HEK293 (cell line): ENCODE results near the gene SLC4A1AP.

Experiments
- CTCF ChIA-PET: fragments of 350-600 bp; formaldehyde crosslinking; extraction: SDS; loops from one replicate; lab custom pipeline; 2021; ENCODE audit warnings: antibody characterized with exemption; lab: Yijun Ruan, JAX
- POLR2A ChIA-PET: fragments of 300-600 bp; formaldehyde crosslinking; extraction: SDS; loops from one replicate; lab custom pipeline; 2020; ENCODE audit warnings: antibody characterized with exemption, inconsistent platforms; lab: Yijun Ruan, JAX
- H3K27ac ChIP-seq: fragments of 200-500 bp; sonication (Bioruptor generic); 2 replicates; pipeline ENCODE4 v1.5.1; 2014; ENCODE audit warnings: low read depth, low read length, control low read depth, inconsistent platforms; ENCODE audit errors: extremely low read depth
- H3K36me3 ChIP-seq, 2 experiments: fragments of 200-500 bp in 1 of 2; sonication (Bioruptor generic) in 1 of 2; 1 replicate in 1 of 2; 2 replicates in 1 of 2; pipeline ENCODE4 v1.5.1; 2014 to 2017; ENCODE audit warnings: inconsistent platforms in 2 of 2, low read length in 2 of 2; ENCODE audit not compliant: control insufficient read depth in 2 of 2, insufficient read depth in 1 of 2
- H3K4me1 ChIP-seq: fragments of 200-500 bp; sonication (Bioruptor generic); 2 replicates; pipeline ENCODE4 v1.5.1; 2014; ENCODE audit warnings: mild to moderate bottlenecking, low read length, inconsistent platforms; ENCODE audit not compliant: control insufficient read depth, insufficient read depth
- H3K4me3 ChIP-seq: 2 replicates; pipeline ENCODE4 v1.5.1; 2011; ENCODE audit warnings: low read depth, mild to moderate bottlenecking, control low read depth, low read length, moderate library complexity
- H3K9me3 ChIP-seq: fragments of 200-500 bp; sonication (Bioruptor generic); 2 replicates; pipeline ENCODE4 v1.5.1; 2014; ENCODE audit warnings: low read depth, low read length, inconsistent platforms; ENCODE audit not compliant: control insufficient read depth, insufficient read depth
- HOXA7 ChIP-seq: sonication (generic); formaldehyde crosslinking; IDR thresholded peaks from 2 replicates; pipeline ENCODE4 v1.8.1; 2022; ENCODE audit warnings: missing genetic modification reagents, borderline replicate concordance
- HOXC10 ChIP-seq: sonication (generic); formaldehyde crosslinking; IDR thresholded peaks from 2 replicates; pipeline ENCODE4 v1.8.1; 2023; ENCODE audit warnings: mild to moderate bottlenecking, missing genetic modification reagents
- HOXD13 ChIP-seq: sonication (generic); formaldehyde crosslinking; IDR thresholded peaks from 2 replicates; pipeline ENCODE4 v1.8.0; 2022; ENCODE audit warnings: missing genetic modification reagents, borderline replicate concordance
- KLF7 ChIP-seq: fragments of 450-650 bp; formaldehyde crosslinking; IDR thresholded peaks from 2 replicates; pipeline ENCODE4 v1.5.1; 2016; ENCODE audit warnings: missing biosample characterization, missing genetic modification characterization, borderline replicate concordance
- MYNN ChIP-seq: fragments of 450-650 bp; formaldehyde crosslinking; IDR thresholded peaks from 2 replicates; pipeline ENCODE4 v1.5.1; 2016; ENCODE audit warnings: missing biosample characterization, missing genetic modification characterization, borderline replicate concordance
- OSR2 ChIP-seq: fragments of 450-650 bp; formaldehyde crosslinking; IDR thresholded peaks from 2 replicates; pipeline ENCODE4 v1.5.1; 2016; ENCODE audit warnings: missing biosample characterization, missing genetic modification characterization
- REPIN1 ChIP-seq: fragments of 450-650 bp; formaldehyde crosslinking; IDR thresholded peaks from 2 replicates; pipeline ENCODE4 v1.5.1; 2017; ENCODE audit warnings: missing biosample characterization, missing genetic modification characterization, low read depth
- SCRT2 ChIP-seq: fragments of 450-650 bp; formaldehyde crosslinking; IDR thresholded peaks from 2 replicates; pipeline ENCODE4 v1.5.1; 2016; ENCODE audit warnings: missing biosample characterization, missing genetic modification characterization
- SP7 ChIP-seq: fragments of 450-650 bp; formaldehyde crosslinking; IDR thresholded peaks from 2 replicates; pipeline ENCODE4 v1.5.1; 2016; ENCODE audit warnings: missing biosample characterization, missing genetic modification characterization
- YY2 ChIP-seq: fragments of 450-650 bp; formaldehyde crosslinking; IDR thresholded peaks from 2 replicates; pipeline ENCODE4 v1.5.1; 2016; ENCODE audit warnings: missing biosample characterization, missing genetic modification characterization
- ZBTB1 ChIP-seq: fragments of 450-650 bp; formaldehyde crosslinking; IDR thresholded peaks from 2 replicates; pipeline ENCODE4 v1.5.1; 2016; ENCODE audit warnings: missing biosample characterization, missing genetic modification characterization
- ZNF169 ChIP-seq: fragments of 450-650 bp; formaldehyde crosslinking; IDR thresholded peaks from 2 replicates; pipeline ENCODE4 v1.5.1; 2016; ENCODE audit warnings: missing biosample characterization, missing genetic modification characterization
- ZNF2 ChIP-seq: fragments of 450-650 bp; formaldehyde crosslinking; IDR thresholded peaks from 2 replicates; pipeline ENCODE4 v1.5.1; 2016; ENCODE audit warnings: missing biosample characterization, missing genetic modification characterization
- ZNF404 ChIP-seq: fragments of 450-650 bp; formaldehyde crosslinking; IDR thresholded peaks from 2 replicates; pipeline ENCODE4 v1.5.1; 2017; ENCODE audit warnings: missing biosample characterization, missing genetic modification characterization
- ZNF501 ChIP-seq: fragments of 450-650 bp; formaldehyde crosslinking; IDR thresholded peaks from 2 replicates; pipeline ENCODE4 v1.5.1; 2016; ENCODE audit warnings: missing biosample characterization, missing genetic modification characterization
- ZNF544 ChIP-seq: fragments of 450-650 bp; formaldehyde crosslinking; IDR thresholded peaks from 2 replicates; pipeline ENCODE4 v1.5.0; 2017; ENCODE audit warnings: missing biosample characterization, missing genetic modification characterization
- ZNF670 ChIP-seq: fragments of 450-650 bp; formaldehyde crosslinking; IDR thresholded peaks from 2 replicates; pipeline ENCODE4 v1.5.1; 2016; ENCODE audit warnings: missing biosample characterization, missing genetic modification characterization, low read depth
- ZNF843 ChIP-seq: fragments of 450-650 bp; formaldehyde crosslinking; IDR thresholded peaks from 2 replicates; pipeline ENCODE4 v1.5.1; 2016; ENCODE audit warnings: missing biosample characterization, missing genetic modification characterization
- ZSCAN30 ChIP-seq: fragments of 450-650 bp; IDR thresholded peaks from 2 replicates; pipeline ENCODE4 v1.5.1; 2018; ENCODE audit warnings: missing biosample characterization, mild to moderate bottlenecking, missing genetic modification characterization, moderate library complexity
- TF ChIP-seq, protein P1 (sequence below): fragments of 450-650 bp; formaldehyde crosslinking; conservative IDR thresholded peaks from 2 replicates; pipeline ENCODE4 v1.5.1; 2016; ENCODE audit warnings: low read depth, missing biosample characterization, missing genetic modification characterization
- TF ChIP-seq, protein P2 (sequence below): fragments of 450-650 bp; formaldehyde crosslinking; IDR thresholded peaks from 2 replicates; pipeline ENCODE4 v1.5.1; 2016; ENCODE audit warnings: missing biosample characterization, missing genetic modification characterization
- TF ChIP-seq, protein P3 (sequence below): fragments of 450-650 bp; formaldehyde crosslinking; IDR thresholded peaks from 2 replicates; pipeline ENCODE4 v1.5.1; 2016; ENCODE audit warnings: missing biosample characterization, missing genetic modification characterization, low read depth

The SLC4A1AP gene, protein sequence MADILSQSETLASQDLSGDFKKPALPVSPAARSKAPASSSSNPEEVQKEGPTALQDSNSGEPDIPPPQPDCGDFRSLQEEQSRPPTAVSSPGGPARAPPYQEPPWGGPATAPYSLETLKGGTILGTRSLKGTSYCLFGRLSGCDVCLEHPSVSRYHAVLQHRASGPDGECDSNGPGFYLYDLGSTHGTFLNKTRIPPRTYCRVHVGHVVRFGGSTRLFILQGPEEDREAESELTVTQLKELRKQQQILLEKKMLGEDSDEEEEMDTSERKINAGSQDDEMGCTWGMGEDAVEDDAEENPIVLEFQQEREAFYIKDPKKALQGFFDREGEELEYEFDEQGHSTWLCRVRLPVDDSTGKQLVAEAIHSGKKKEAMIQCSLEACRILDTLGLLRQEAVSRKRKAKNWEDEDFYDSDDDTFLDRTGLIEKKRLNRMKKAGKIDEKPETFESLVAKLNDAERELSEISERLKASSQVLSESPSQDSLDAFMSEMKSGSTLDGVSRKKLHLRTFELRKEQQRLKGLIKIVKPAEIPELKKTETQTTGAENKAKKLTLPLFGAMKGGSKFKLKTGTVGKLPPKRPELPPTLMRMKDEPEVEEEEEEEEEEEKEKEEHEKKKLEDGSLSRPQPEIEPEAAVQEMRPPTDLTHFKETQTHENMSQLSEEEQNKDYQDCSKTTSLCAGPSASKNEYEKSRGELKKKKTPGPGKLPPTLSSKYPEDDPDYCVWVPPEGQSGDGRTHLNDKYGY

DNA sequence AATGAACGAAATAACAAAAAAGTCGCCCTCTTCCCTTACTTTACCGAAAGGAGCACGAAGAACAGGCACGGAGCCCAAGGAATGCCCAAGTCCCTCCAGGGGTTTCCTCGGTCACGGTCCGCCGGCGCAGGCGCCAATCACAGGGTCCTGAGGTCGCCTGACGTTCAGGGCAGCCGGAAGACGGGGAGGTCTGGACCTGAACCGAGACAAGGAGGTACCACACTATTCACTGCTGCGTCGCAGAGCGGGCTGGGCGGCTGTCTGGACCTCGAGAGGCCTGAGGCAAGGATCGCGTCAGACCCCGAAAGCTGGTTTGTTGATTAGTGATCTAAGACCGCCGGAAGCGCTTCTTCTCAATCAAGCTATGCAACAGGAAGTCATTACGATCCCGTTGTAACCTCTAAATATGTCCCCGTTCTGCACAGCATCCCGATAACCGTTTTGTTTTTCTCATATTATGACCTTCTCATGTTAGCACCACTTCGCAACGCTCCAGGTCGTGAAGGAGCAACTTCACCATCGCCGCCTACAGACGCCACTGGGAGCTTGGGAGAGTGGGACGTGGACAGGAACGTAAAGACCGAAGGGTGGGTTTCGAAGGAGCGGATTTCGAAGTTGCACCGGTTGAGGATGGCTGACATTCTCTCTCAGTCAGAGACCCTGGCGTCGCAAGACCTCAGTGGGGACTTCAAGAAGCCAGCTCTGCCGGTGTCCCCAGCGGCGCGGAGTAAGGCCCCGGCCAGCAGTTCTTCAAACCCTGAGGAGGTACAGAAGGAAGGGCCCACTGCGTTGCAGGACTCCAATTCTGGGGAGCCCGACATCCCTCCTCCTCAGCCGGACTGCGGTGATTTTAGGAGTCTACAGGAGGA, at the start of gene SLC4A1AP, which contains the start of gene SUPT7L:
SLC4A1AP (plus strand) TSS at position 605 of the 869 bp plus-strand sequence; CDS start at position 631, 26 bp downstream.
SUPT7L (minus strand) TSS at position 330 of the 869 bp plus-strand sequence. CDS start 1,422 bp downstream, outside the sequence.
- H3K36me3 ChIP-seq = peaks cover 38 to 56% of the 10 kb centered on the region in 2 experiments
- H3K4me1 ChIP-seq = peaks cover 7% of the 10 kb centered on the region; the same call in 1 of the 2 replicates
- H3K9me3 ChIP-seq = no peaks in the 10 kb centered on the region
- ChIA-PET CTCF (interaction anchor here (1.0 to 3.6 kb wide), 2 partner anchors 14 to 19 kb away, joined by 3 to 28 read pairs; no protein-coding TSS in a partner anchor), POLR2A (interaction anchor here (0.6 to 1.7 kb wide), 12 partner anchors 8 to 307 kb away, joined by 3 to 14 read pairs (median 4); partner anchors contain the start of genes CCDC121, GPN1, GTF3C2 and NRBP1)
- H3K4me3 ChIP-seq = peak within 1 kb of the TSS; percentile 78
- H3K27ac ChIP-seq = peak within 1 kb of the TSS; percentile 72
- TF ChIP-seq ZBTB1 (0 out of 2 replicates have a peak, but pooled peaks have one; percentile 19), OSR2 (no peak), HOXD13 (CRISPR knock-in tag) (peak; percentile 71; the same call in 1 of the 2 replicates), MYNN (peak; percentile 70; the same call in 1 of the 2 replicates), ZNF843 (tag by site-specific recombination) (peak; percentile 65; the same call in 1 of the 2 replicates), ZSCAN30 (tag by site-specific recombination) (peak; percentile 87; the same call in 1 of the 2 replicates), REPIN1 (peak; percentile 96), ZNF670 (no peak), ZNF2 (peak; percentile 100), HOXA7 (CRISPR knock-in tag) (no peak), KLF7 (peak; percentile 86), ZNF501 (tag by site-specific recombination) (peak; percentile 99; the same call in 1 of the 2 replicates), SCRT2 (peak; percentile 89), ZNF404 (tag by site-specific recombination) (no peak), ZNF169 (tag by site-specific recombination) (no peak), YY2 (peak; percentile 99), ZNF544 (tag by site-specific recombination) (no peak), SP7 (tag by site-specific recombination) (peak; percentile 96), HOXC10 (CRISPR knock-in tag) (peak; percentile 93; the same call in 1 of the 2 replicates)
- TF ChIP-seq, protein P1, sequence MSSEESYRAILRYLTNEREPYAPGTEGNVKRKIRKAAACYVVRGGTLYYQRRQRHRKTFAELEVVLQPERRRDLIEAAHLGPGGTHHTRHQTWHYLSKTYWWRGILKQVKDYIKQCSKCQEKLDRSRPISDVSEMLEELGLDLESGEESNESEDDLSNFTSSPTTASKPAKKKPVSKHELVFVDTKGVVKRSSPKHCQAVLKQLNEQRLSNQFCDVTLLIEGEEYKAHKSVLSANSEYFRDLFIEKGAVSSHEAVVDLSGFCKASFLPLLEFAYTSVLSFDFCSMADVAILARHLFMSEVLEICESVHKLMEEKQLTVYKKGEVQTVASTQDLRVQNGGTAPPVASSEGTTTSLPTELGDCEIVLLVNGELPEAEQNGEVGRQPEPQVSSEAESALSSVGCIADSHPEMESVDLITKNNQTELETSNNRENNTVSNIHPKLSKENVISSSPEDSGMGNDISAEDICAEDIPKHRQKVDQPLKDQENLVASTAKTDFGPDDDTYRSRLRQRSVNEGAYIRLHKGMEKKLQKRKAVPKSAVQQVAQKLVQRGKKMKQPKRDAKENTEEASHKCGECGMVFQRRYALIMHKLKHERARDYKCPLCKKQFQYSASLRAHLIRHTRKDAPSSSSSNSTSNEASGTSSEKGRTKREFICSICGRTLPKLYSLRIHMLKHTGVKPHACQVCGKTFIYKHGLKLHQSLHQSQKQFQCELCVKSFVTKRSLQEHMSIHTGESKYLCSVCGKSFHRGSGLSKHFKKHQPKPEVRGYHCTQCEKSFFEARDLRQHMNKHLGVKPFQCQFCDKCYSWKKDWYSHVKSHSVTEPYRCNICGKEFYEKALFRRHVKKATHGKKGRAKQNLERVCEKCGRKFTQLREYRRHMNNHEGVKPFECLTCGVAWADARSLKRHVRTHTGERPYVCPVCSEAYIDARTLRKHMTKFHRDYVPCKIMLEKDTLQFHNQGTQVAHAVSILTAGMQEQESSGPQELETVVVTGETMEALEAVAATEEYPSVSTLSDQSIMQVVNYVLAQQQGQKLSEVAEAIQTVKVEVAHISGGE (tag by site-specific recombination) = peak; percentile 100
- TF ChIP-seq, protein P2, sequence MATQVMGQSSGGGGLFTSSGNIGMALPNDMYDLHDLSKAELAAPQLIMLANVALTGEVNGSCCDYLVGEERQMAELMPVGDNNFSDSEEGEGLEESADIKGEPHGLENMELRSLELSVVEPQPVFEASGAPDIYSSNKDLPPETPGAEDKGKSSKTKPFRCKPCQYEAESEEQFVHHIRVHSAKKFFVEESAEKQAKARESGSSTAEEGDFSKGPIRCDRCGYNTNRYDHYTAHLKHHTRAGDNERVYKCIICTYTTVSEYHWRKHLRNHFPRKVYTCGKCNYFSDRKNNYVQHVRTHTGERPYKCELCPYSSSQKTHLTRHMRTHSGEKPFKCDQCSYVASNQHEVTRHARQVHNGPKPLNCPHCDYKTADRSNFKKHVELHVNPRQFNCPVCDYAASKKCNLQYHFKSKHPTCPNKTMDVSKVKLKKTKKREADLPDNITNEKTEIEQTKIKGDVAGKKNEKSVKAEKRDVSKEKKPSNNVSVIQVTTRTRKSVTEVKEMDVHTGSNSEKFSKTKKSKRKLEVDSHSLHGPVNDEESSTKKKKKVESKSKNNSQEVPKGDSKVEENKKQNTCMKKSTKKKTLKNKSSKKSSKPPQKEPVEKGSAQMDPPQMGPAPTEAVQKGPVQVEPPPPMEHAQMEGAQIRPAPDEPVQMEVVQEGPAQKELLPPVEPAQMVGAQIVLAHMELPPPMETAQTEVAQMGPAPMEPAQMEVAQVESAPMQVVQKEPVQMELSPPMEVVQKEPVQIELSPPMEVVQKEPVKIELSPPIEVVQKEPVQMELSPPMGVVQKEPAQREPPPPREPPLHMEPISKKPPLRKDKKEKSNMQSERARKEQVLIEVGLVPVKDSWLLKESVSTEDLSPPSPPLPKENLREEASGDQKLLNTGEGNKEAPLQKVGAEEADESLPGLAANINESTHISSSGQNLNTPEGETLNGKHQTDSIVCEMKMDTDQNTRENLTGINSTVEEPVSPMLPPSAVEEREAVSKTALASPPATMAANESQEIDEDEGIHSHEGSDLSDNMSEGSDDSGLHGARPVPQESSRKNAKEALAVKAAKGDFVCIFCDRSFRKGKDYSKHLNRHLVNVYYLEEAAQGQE (tag by site-specific recombination) = peak; percentile 66
- TF ChIP-seq, protein P3, sequence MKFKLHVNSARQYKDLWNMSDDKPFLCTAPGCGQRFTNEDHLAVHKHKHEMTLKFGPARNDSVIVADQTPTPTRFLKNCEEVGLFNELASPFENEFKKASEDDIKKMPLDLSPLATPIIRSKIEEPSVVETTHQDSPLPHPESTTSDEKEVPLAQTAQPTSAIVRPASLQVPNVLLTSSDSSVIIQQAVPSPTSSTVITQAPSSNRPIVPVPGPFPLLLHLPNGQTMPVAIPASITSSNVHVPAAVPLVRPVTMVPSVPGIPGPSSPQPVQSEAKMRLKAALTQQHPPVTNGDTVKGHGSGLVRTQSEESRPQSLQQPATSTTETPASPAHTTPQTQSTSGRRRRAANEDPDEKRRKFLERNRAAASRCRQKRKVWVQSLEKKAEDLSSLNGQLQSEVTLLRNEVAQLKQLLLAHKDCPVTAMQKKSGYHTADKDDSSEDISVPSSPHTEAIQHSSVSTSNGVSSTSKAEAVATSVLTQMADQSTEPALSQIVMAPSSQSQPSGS = peak; percentile 22; the same call in 1 of the 2 replicates
